Right lobe of liver (tissue), 4 donors: Measurements from ENCODE around the gene REC114.

Experiments used
- POLR2A ChIP-seq: fragments of 450-650 bp; IDR thresholded peaks from one replicate; pipeline ENCODE4 v1.6.1; 2017; ENCODE audit warnings: antibody characterized with exemption, mild to moderate bottlenecking
- TF ChIP-seq, protein P1 (sequence below), 4 donors: fragments of 200-600 bp in 3 of 4; fragments of 450-650 bp in 1 of 4; IDR thresholded peaks; one replicate each; pipeline versions ENCODE4 v1.5.1 to v1.8.0; 2016 to 2022; ENCODE audit warnings: antibody characterized with exemption in 4 of 4, mild to moderate bottlenecking in 2 of 4
- donor health status: DM: no; HTN: no; CAD: no.
- donor health status: DM: no; HTN: no; CAD: no.
- donor health status: DM: no; HTN: yes; CAD: no.

DNA sequence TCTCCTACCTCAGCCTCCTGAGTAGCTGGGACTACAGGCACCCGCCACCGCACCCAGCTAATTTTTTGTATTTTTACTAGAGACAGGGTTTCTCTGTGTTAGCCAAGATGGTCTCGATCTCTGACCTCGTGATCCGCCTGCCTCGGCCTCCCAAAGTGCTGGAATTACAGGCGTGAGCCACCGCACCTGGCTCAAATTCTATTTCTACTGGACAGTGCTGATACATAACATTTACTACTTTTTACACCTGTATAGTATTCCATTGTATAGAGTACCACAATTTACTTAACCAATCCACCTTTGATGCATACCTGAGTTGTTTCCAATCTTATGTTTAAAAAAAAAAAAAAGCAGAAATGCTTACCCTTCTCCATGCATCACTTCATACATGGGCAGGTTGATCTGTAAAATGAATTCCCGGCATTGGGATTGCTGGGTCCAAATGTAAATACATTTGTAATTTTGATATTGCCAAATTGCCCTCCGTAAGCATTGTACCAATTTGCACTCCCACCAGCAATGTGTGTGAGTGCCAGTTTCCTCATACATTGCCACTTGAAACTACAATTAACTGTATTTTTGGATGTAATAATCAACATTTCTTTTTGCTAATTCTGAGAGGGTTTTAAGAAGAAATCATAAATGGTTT lies 95.7 kb downstream of the REC114 start:
- no peak for TF ChIP-seq POLR2A
- TF ChIP-seq, protein P1, sequence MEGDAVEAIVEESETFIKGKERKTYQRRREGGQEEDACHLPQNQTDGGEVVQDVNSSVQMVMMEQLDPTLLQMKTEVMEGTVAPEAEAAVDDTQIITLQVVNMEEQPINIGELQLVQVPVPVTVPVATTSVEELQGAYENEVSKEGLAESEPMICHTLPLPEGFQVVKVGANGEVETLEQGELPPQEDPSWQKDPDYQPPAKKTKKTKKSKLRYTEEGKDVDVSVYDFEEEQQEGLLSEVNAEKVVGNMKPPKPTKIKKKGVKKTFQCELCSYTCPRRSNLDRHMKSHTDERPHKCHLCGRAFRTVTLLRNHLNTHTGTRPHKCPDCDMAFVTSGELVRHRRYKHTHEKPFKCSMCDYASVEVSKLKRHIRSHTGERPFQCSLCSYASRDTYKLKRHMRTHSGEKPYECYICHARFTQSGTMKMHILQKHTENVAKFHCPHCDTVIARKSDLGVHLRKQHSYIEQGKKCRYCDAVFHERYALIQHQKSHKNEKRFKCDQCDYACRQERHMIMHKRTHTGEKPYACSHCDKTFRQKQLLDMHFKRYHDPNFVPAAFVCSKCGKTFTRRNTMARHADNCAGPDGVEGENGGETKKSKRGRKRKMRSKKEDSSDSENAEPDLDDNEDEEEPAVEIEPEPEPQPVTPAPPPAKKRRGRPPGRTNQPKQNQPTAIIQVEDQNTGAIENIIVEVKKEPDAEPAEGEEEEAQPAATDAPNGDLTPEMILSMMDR (IDR thresholded peaks at IDR 0.05): no peak
